ENCODE data around the gene SUV39H1. TPM values are rescaled to one million over a fixed set of nuclear protein-coding genes. Genes with fewer than 3 reads are reported as not detected.

The SUV39H1 gene
- total and polyA plus RNA-seq, 2 of the 8 experiments (the other 6 are each of a cell fraction or from before 2014, with no cell fraction given), result 14.8 to 27.8 TPM

DNA sequence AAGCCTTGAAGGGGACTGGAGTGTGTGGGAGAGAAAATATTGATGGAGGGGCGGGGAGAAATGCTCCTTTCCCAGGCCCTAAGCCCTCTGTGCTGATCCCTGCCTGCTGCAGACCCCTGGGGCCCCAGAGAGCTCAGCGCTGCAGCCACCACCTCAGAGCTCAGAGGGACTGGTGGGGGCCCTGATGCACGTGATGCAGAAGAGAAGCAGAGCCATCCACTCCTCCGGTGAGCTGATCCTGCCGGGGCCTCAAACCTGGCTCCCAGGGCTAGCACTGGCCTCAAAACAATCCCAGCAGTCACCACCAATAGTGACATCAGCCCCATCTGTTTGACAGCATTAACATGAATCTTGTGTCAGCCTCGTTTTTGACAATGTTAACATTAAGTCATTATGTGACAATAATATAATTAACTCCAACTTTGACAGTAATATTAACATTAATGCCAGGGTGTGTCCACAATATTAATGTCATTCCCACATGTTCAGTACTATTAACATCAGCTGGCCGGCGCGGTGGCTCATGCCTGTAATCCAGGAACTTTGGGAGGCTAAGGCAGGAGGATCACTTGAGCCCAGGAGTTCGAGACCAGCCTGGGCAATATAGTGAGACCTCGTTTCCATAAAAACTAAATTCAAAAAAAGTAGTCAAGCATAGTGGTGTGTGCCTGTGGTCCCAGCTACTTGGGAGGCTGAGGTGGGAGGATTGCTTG, 7.2 kb upstream of the SUV39H1 start:
- ChIA-PET POLR2A (ENCODE audit: partially characterized antibody) (interaction anchor here (1.5 kb wide), 1 partner anchor 10 kb away, joined by 4 read pairs; no protein-coding TSS in a partner anchor), CTCF (ENCODE audit: partially characterized antibody) (interaction anchor here (1.4 kb wide), 1 partner anchor 10 kb away, joined by 3 read pairs; no protein-coding TSS in a partner anchor)
- Histone ChIP-seq H3K4me3 (ENCODE audit: extremely low read depth in 1 of 4, insufficient read depth in 2 of 4, low read depth in 3 of 4, low read length in 4 of 4) (0 out of 8 replicates have a peak overlapping the region, but pooled peaks of 1 of the 4 experiments have one; percentile 1), H3K4ac (replicated peaks; ENCODE audit: insufficient read length, low read depth, low read length) (no peak overlapping the region), H2BK15ac (ENCODE audit: low read length) (no peak overlapping the region), H3K79me1 (ENCODE audit: low read depth, low read length) (no peaks in the 10 kb centered on the region), H3K23ac (ENCODE audit: insufficient read length) (no peak overlapping the region), H2BK12ac (ENCODE audit: low read depth, low read length) (no peak overlapping the region), H4K91ac (replicated peaks; ENCODE audit: insufficient read length, low read length) (no peak overlapping the region), H3K27ac (ENCODE audit: low read depth, low read length) (no peak overlapping the region), H3K9ac (replicated peaks in 1 of 4; ENCODE audit: extremely low read depth in 1 of 4, low read depth in 3 of 4, low read length in 3 of 4) (no peak overlapping the region), H4K8ac (ENCODE audit: extremely low read depth, insufficient read depth, low read length) (no peak overlapping the region), H3K79me2 (ENCODE audit: control insufficient read depth in 1 of 2, insufficient read depth in 2 of 2, low read length in 2 of 2) (no peaks in the 10 kb centered on the region), H2BK120ac (replicated peaks; ENCODE audit: low read depth, low read length) (no peak overlapping the region), H3K56ac (replicated peaks; ENCODE audit: insufficient read length, low read depth, low read length) (no peak overlapping the region), H3K36me3 (ENCODE audit: control insufficient read depth in 2 of 4, insufficient read depth in 4 of 4, low read length in 3 of 4) (no peaks in the 10 kb centered on the region), H3K23me2 (ENCODE audit: low read depth, low read length) (no peaks in the 10 kb centered on the region; the same call in 1 of the 2 replicates), H4K5ac (ENCODE audit: insufficient read length, low read depth, low read length) (no peak overlapping the region), H4K20me1 (replicated peaks in 1 of 2; ENCODE audit: control insufficient read depth in 1 of 2, insufficient read depth in 2 of 2, low read length in 2 of 2) (no peaks in the 10 kb centered on the region), H2AFZ (ENCODE audit: low read length) (no peak overlapping the region), H3K4me2 (ENCODE audit: insufficient read depth in 1 of 2, low read depth in 2 of 2, low read length in 2 of 2) (no peak overlapping the region), H3K4me1 (replicated peaks in 1 of 4; ENCODE audit: control insufficient read depth in 3 of 4, insufficient read depth in 4 of 4, low read length in 3 of 4) (0 out of 7 replicates have a peak, but pooled peaks cover 0 to 3% (median 0%) of the 10 kb centered on the region in 4 experiments), H3K14ac (ENCODE audit: insufficient read length) (no peak overlapping the region), H2BK5ac (ENCODE audit: low read depth, low read length) (no peak overlapping the region), H3K27me3 (replicated peaks in 1 of 4; ENCODE audit: control insufficient read depth in 3 of 4, extremely low read depth in 1 of 4, insufficient read depth in 3 of 4, low read length in 3 of 4) (no peaks in the 10 kb centered on the region), H3K18ac (ENCODE audit: extremely low read depth, low read length) (no peak overlapping the region), H3K9me3 (ENCODE audit: insufficient read depth in 2 of 2, low read depth in 1 of 2, low read length in 1 of 2) (no peaks in the 10 kb centered on the region), H2AK5ac (ENCODE audit: low read depth, low read length) (no peak overlapping the region), H2BK20ac (ENCODE audit: low read length) (no peak overlapping the region)
- peak; percentile 65 for FAIRE-seq
- no peak for TF ChIP-seq POLR2AphosphoS5 (IDR thresholded peaks at IDR 0.05; ENCODE audit: low read depth, low read length)
- TF ChIP-seq TAF1 (IDR thresholded peaks at IDR 0.05; ENCODE audit: low read depth, low read length), result no peak
- no peak for TF ChIP-seq FOSL1 (IDR thresholded peaks at IDR 0.05; ENCODE audit: insufficient read depth, low read depth, low read length)
- no peak for TF ChIP-seq CEBPB (IDR thresholded peaks at IDR 0.05; ENCODE audit: low read depth, low read length)
- TF ChIP-seq GABPA (IDR thresholded peaks at IDR 0.05; ENCODE audit: borderline replicate concordance, insufficient read depth, low read length), result no peak
- TF ChIP-seq RFX5 (IDR thresholded peaks at IDR 0.05; ENCODE audit: borderline replicate concordance, low read depth, low read length), result no peak
- no peak for TF ChIP-seq BACH1 (IDR thresholded peaks at IDR 0.05; ENCODE audit: low read length)
- TF ChIP-seq, protein P1, sequence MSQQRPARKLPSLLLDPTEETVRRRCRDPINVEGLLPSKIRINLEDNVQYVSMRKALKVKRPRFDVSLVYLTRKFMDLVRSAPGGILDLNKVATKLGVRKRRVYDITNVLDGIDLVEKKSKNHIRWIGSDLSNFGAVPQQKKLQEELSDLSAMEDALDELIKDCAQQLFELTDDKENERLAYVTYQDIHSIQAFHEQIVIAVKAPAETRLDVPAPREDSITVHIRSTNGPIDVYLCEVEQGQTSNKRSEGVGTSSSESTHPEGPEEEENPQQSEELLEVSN (IDR thresholded peaks at IDR 0.05), result no peak
- TF ChIP-seq SIRT6 (IDR thresholded peaks at IDR 0.05; ENCODE audit: low read length), result no peak
- TF ChIP-seq MAX (IDR thresholded peaks at IDR 0.05), result no peak
- TF ChIP-seq JUND (IDR thresholded peaks at IDR 0.05; ENCODE audit: low read length), result no peak
- DNase-seq (ENCODE audit: low read depth in 1 of 2, low spot score in 2 of 2), result no peak
- 77% methylated on average over 8 of the region's 11 CpGs; no CpG with 5 or more reads in 1 of the 2 experiments for WGBS, 2 experiments (ENCODE audit: extremely low coverage in 1 of 2, insufficient coverage in 1 of 2, insufficient read length in 1 of 2, insufficient replicate concordance in 2 of 2, low coverage in 1 of 2, low lambda C conversion rate in 2 of 2, missing lambda C conversion rate in 1 of 2)
